Measurements from ENCODE around the gene CLTC. TPM values are rescaled to one million over a fixed set of nuclear protein-coding genes. Genes with fewer than 3 reads are reported as not detected.
A peak's percentile ranks its signal among the peaks of the same experiment; 100 is the strongest.

CLTC gene
- total RNA-seq, 6 experiments from 2014 or later, result 354 to 460 (median 397) TPM

- Mint-ChIP-seq H3K27me3 (ENCODE audit: insufficient read depth) (no peaks in the 10 kb centered on the region), H3K4me1 (ENCODE audit: low read depth) (peaks cover 77% of the 10 kb centered on the region), H3K27ac (no peak overlapping the region), H3K36me3 (ENCODE audit: low read depth) (peaks cover 38% of the 10 kb centered on the region), H3K4me3 (no peak overlapping the region), H3K9me3 (no peaks in the 10 kb centered on the region)
- TF ChIP-seq CTCF (IDR thresholded peaks at IDR 0.05), result no peak
- no peak for DNase-seq
These were observed 7.6 kb downstream of the CLTC start for GRCh38 chr17:59627274-59627673.

GRCh38 chr17:59627770-59628171, 8.1 kb downstream of the CLTC start:
- Mint-ChIP-seq H3K27me3 (ENCODE audit: insufficient read depth) (no peaks in the 10 kb centered on the region), H3K27ac (no peak overlapping the region; the same call in 1 of the 2 replicates), H3K36me3 (ENCODE audit: low read depth) (peaks cover 38% of the 10 kb centered on the region), H3K4me1 (ENCODE audit: low read depth) (peaks cover 77% of the 10 kb centered on the region), H3K9me3 (no peaks in the 10 kb centered on the region), H3K4me3 (no peak overlapping the region; the same call in 1 of the 2 replicates)
- no peak for TF ChIP-seq CTCF (IDR thresholded peaks at IDR 0.05)
- no peak for DNase-seq

- DNase-seq, result no peak
- TF ChIP-seq CTCF (IDR thresholded peaks at IDR 0.05), result no peak
- H3K27ac Mint-ChIP-seq, result no peak overlapping the region
- H3K9me3 Mint-ChIP-seq, result no peaks in the 10 kb centered on the region
- H3K4me3 Mint-ChIP-seq, result no peak overlapping the region
- peaks cover 77% of the 10 kb centered on the region for H3K4me1 Mint-ChIP-seq (ENCODE audit: low read depth)
- no peaks in the 10 kb centered on the region for H3K27me3 Mint-ChIP-seq (ENCODE audit: insufficient read depth)
- peaks cover 27% of the 10 kb centered on the region for H3K36me3 Mint-ChIP-seq (ENCODE audit: low read depth)
These were observed 9.5 kb downstream of the CLTC start for GRCh38 chr17:59629174-59629573.

- H3K36me3 Mint-ChIP-seq (ENCODE audit: low read depth), result peaks cover 23% of the 10 kb centered on the region
- H3K27ac Mint-ChIP-seq, result peak overlapping the region; percentile 36
- no peaks in the 10 kb centered on the region for H3K27me3 Mint-ChIP-seq (ENCODE audit: insufficient read depth)
- H3K4me3 Mint-ChIP-seq, result peak overlapping the region; percentile 26; the same call in 1 of the 2 replicates
- no peak for DNase-seq
- peaks cover 80% of the 10 kb centered on the region for H3K4me1 Mint-ChIP-seq (ENCODE audit: low read depth)
- TF ChIP-seq CTCF (IDR thresholded peaks at IDR 0.05), result no peak
- no peaks in the 10 kb centered on the region for H3K9me3 Mint-ChIP-seq
These were observed 11.6 kb downstream of the CLTC start for GRCh38 chr17:59631276-59631675.

- Mint-ChIP-seq H3K9me3 (no peaks in the 10 kb centered on the region), H3K27me3 (ENCODE audit: insufficient read depth) (no peaks in the 10 kb centered on the region), H3K4me3 (no peak overlapping the region), H3K4me1 (ENCODE audit: low read depth) (peaks cover 75% of the 10 kb centered on the region), H3K36me3 (ENCODE audit: low read depth) (peaks cover 23% of the 10 kb centered on the region), H3K27ac (no peak overlapping the region)
- TF ChIP-seq CTCF (IDR thresholded peaks at IDR 0.05), result no peak
- DNase-seq, result no peak
These were observed 12.7 kb downstream of the CLTC start for GRCh38 chr17:59632398-59632797.

Data from HFFc6 (cell line).